Measurements from ENCODE around the gene COX18.

GRCh38 chr4:73019462-73020047, 50.0 kb downstream of the COX18 start:
- peak; percentile 91 for TF ChIP-seq CTCF (conservative IDR thresholded peaks at IDR 0.05; ENCODE audit: low read length)
- no peak for TF ChIP-seq EZH2phosphoT487 (IDR thresholded peaks at IDR 0.05; ENCODE audit: borderline replicate concordance, low read depth, low read length)

All from OCI-LY7 (cell line).